ENCODE results near the gene ARF3. TPM values are rescaled to one million over a fixed set of nuclear protein-coding genes. Genes with fewer than 3 reads are reported as not detected.

The ARF3 gene
- total RNA-seq, 1 experiment from 2014 or later: 263 TPM

DNA sequence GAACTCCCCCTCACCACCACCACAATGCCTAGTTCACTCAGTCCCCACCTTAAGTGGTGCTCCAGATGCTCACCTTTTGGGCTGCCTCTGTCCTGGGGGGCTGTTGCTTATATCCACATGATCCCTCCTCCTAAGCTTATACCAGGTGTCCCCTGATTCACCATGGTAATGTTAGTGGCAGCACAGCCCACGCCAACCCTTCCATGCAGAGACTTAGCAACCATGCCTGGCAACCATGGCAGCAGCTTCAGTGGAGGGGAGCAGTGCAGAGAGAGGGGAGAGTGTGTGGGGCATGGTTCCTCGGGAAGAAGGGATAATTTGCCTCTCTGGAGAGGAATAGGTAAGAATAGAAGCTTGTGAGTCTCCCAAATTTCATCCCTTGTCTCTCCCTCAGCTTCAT, 43.1 kb upstream of the ARF3 start:
- Histone ChIP-seq H3K27ac (ENCODE audit: insufficient read length, low read depth, low read length) (no peak overlapping the region), H3K23me2 (ENCODE audit: insufficient read length, low read depth, low read length, poor library complexity, severe bottlenecking) (peaks cover 27% of the 10 kb centered on the region), H2BK120ac (ENCODE audit: low read depth, low read length, poor library complexity, severe bottlenecking) (no peak overlapping the region), H2AFZ (ENCODE audit: low read length) (no peak overlapping the region), H2BK15ac (ENCODE audit: low read depth, low read length) (no peak overlapping the region), H3K4me1 (ENCODE audit: insufficient read depth, low read length) (no peaks in the 10 kb centered on the region), H3K79me2 (ENCODE audit: insufficient read depth, low read length) (no peaks in the 10 kb centered on the region), H2BK20ac (ENCODE audit: low read depth, low read length, poor library complexity, severe bottlenecking) (no peak overlapping the region), H4K5ac (ENCODE audit: insufficient read length, low read depth, low read length) (no peak overlapping the region), H2BK12ac (ENCODE audit: insufficient read length, low read depth, low read length) (no peak overlapping the region), H3T11ph (ENCODE audit: low read length) (no peak overlapping the region), H3K14ac (ENCODE audit: insufficient read depth, low read length) (no peak overlapping the region), H4K8ac (replicated peaks; ENCODE audit: insufficient read length, low read depth, low read length) (no peak overlapping the region), H3K27me3 (ENCODE audit: insufficient read depth, low read length) (peaks cover 34% of the 10 kb centered on the region; the same call in 1 of the 2 replicates), H2AK5ac (ENCODE audit: insufficient read length, low read length) (no peak overlapping the region), H3K18ac (ENCODE audit: insufficient read length, low read depth, low read length) (no peak overlapping the region), H2BK5ac (ENCODE audit: insufficient read length, low read length) (no peak overlapping the region), H3K79me1 (ENCODE audit: insufficient read depth, low read depth, low read length, poor library complexity, severe bottlenecking) (no peaks in the 10 kb centered on the region), H4K20me1 (ENCODE audit: control insufficient read depth, insufficient read depth, insufficient read length) (no peaks in the 10 kb centered on the region), H3K56ac (ENCODE audit: insufficient read length, low read depth, low read length) (no peak overlapping the region), H3K23ac (ENCODE audit: insufficient read length, low read depth, low read length) (no peak overlapping the region), H3K4ac (ENCODE audit: low read depth, low read length) (no peak overlapping the region), H4K91ac (ENCODE audit: insufficient read length, low read depth, low read length) (no peak overlapping the region), H3K4me2 (ENCODE audit: insufficient read depth, insufficient read length, low read length) (peak overlapping the region; percentile 58), H3K9ac (ENCODE audit: extremely low read depth, insufficient read length, low read length) (no peak overlapping the region), H3K9me3 (ENCODE audit: control insufficient read depth, low read depth, low read length) (no peaks in the 10 kb centered on the region)
- TF ChIP-seq, protein P1, sequence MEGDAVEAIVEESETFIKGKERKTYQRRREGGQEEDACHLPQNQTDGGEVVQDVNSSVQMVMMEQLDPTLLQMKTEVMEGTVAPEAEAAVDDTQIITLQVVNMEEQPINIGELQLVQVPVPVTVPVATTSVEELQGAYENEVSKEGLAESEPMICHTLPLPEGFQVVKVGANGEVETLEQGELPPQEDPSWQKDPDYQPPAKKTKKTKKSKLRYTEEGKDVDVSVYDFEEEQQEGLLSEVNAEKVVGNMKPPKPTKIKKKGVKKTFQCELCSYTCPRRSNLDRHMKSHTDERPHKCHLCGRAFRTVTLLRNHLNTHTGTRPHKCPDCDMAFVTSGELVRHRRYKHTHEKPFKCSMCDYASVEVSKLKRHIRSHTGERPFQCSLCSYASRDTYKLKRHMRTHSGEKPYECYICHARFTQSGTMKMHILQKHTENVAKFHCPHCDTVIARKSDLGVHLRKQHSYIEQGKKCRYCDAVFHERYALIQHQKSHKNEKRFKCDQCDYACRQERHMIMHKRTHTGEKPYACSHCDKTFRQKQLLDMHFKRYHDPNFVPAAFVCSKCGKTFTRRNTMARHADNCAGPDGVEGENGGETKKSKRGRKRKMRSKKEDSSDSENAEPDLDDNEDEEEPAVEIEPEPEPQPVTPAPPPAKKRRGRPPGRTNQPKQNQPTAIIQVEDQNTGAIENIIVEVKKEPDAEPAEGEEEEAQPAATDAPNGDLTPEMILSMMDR (conservative IDR thresholded peaks at IDR 0.05): no peak
- Mint-ChIP-seq H3K4me3 (peak overlapping the region in 1 of 2 experiments; percentile 10; a peak in 1 of 5 replicates), H3K9me3 (no peaks in the 10 kb centered on the region), H3K36me3 (ENCODE audit: insufficient read depth in 1 of 3, low read depth in 3 of 3) (peaks cover 6 to 21% (median 7%) of the 10 kb centered on the region in 3 experiments; a peak in 5 of 7 replicates), H3K27ac (no peak overlapping the region), H3K27me3 (ENCODE audit: low read depth) (peaks cover 63% of the 10 kb centered on the region), H3K4me1 (peaks cover 13 to 28% of the 10 kb centered on the region in 2 experiments)
- no CpG with 5 or more reads among the region's 2 CpGs for WGBS (ENCODE audit: extremely low coverage, insufficient read length, low lambda C conversion rate)
- peak; percentile 14 for DNase-seq
